Measurements from ENCODE around the gene KIF3A. TPM values are rescaled to one million over a fixed set of nuclear protein-coding genes. Genes with fewer than 3 reads are reported as not detected.

The KIF3A gene
- total RNA-seq, 1 donor from 2014 or later = 95.8 TPM

DNA sequence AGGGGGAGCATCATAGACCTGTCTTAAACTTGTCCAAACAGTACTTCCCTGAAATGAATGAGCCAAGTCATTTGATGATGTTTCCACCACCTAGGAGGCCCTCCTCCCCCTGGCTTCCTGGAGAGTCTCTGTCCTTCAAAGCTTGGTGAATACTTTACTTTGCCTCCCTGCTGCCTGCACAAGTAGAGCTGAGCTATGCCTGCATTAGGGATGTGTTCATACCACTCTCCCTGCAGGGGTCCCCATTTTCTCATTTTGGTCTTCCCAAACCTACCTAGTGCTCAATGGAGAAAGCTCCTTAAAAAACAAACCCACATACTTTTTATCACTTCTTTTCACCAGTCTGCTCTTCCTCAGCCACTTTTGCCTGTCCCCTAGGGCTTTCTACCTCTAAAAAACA lies 17.6 kb upstream of the KIF3A start:
- DNase-seq (ENCODE audit: low spot score in 2 of 2) (no peak), FAIRE-seq (no peak)

DNA sequence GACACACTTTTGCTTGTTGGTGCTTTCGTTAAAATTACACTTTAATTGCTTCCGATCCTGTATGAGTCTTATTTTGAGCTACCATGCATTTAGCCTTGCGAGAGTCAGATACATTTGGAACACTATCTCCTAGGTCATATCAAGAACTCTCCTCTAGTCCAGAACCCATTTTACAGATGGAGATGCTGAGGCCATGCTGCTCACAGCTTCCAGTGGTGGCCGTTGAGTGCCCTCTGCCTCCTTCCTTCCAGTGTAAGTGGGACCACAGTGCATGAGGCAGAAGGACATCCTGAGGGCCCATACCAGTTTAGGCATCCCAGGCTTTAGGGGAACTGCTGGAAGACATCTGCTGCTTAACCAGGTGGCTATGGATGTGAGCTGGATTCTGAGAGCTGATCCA lies 16.8 kb upstream of the KIF3A start:
- FAIRE-seq (no peak), DNase-seq (ENCODE audit: low spot score in 2 of 2) (no peak)

DNA sequence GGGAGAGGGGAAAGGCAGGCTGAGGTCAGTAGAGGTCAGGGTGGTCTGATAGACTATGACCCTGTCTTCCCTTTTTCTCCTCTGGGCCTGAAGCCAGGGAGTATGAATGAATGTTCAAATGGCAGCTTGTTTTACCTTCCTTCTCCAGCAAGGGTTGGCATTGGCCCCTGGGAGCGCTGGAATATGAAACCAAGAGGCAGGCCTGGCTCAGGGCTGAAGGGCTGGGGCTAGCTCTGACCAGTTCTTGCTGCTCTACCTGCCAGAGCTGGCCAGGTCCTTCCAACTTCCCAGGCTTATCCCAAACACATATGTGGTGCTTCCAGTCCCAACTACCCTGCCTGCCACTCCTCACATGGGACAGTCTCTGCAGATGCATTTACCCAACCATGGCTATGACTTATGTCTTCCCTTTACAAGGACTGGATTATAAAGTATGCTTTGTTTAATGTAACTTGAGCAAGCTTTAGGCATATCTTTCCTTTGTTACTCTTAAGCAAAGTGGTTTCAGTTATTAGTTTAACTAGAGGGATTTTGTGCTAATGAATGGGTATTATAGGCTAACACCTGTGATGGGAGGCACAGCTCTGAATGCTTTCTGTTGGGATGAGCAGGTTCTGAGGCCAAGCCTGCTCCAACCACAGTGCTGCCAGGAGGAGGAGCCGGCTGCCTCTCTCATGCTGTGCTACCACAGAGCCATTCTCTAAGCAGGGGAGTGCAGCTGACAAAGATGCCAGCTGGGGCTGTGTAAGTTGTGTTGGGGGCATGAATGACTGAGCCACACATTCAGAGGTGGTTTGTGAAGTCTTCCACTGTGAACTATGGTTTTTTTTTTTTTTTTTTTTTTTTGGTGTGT lies 16.0 kb upstream of the KIF3A start:
- FAIRE-seq (no peak), DNase-seq (ENCODE audit: low spot score in 2 of 2) (peak in 1 of 2 donors; percentile 71)

DNA sequence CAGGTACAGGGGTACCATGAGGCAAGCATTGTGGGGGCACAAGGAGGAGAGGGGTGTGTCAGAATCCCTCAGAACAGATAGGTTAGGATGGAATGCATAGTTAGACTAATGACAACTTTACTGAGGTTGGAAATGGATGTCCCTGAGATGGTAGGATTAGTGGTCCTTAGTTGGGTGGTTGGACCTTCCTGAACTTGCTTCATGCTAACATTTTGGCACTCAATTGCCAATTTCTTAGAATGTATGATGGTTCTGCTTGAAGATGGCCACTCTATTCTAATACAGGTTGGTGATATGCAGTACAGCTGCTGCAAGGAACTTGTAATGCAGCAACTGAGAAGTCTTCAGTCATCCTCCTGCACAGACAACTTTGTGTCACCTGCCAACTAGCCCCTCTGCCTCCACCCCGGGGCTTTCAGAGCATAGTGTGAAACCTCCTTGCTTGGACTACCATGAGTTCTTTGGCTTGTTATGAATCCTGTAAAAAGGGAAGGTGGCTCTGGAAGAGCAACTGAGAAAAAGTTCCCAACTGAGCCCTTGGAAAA lies 15.3 kb upstream of the KIF3A start:
- FAIRE-seq (no peak), DNase-seq (ENCODE audit: low spot score in 2 of 2) (peak in 1 of 2 donors; percentile 2)

DNA sequence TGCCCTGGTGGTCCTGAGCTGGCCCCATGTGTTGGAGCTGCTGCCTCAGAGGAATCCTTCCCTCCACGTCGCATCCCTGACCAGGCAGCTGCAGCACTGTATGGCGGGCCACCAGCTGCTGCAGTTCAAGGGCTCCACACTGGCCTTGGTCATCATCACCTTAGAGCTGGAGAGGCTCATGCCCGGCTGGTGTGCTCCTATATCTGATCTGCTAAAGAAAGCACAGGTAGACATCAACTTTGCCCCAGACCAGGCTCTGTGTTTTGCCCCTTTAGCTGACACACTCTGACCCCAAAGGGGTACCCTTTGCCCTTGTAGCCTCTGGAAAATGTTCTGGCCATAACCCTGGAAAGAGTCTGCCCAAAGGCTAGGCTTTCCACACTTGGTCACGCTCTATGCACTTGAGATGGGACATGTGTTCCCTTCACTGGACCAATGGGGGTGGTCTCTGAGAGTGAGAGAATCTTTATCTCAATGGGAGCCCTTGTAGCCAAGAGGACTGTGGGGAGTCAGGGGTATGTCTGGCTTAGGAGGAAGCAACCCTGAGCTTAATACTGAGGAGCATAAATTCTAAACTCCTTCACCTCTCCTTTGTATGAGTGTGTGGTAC lies 14.7 kb upstream of the KIF3A start:
- FAIRE-seq (no peak), DNase-seq (ENCODE audit: low spot score in 2 of 2) (peak in 1 of 2 donors; percentile 2)

DNA sequence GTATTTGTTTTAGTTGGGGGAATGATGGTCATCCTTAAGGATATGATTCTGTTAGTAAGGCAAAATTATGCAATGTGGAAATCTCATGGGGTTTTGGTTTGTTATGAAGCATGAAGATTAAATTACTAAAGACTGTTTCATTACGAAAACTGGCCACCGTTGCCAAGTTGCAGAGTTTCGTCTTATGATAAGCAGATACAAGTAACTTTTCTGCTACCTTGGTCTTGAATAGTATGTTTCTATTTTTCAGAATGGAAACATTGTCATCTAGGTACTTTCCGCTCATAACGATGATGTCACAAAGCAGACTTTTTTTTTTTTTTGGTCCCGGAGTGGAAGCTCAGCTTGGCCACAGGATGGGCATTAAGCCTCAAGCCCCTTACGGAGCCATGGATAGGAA lies 14.1 kb upstream of the KIF3A start:
- FAIRE-seq = no peak
- no peak for DNase-seq (ENCODE audit: low spot score in 2 of 2)

DNA sequence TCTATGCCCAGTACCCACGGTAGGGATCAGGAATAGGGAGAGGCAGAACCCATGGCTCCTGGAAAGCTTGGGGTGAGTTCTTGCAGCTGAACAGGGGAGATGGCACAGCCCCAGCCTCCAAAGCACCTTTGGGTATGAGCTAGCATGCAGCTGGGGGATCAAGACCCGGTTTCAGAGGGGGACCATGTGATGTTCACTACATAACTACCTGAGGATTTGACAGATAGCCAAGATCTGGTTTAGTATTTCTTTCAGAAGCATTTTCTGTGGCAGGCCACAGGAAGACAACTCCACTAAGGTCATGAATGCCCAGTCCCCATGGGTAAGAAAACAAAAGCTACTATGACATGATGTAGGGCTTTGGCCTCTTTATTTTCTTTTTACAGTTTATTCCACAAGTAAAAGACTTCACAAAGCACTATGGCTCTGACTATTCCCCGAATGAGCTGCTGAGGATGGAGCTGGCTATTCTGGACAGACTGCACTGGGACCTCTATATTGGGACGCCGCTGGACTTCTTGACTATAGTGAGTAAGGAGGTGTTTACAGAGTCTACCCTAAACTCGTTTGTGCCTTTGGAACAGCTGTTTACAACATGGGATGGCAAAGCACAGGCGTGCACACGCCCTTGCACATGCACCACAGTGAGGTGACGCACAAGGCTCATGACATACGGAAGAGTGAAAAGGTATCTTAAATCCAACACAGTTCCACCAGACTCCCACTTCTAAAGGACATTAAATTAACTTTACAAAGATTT lies 13.3 kb upstream of the KIF3A start:
- peak in 1 of 2 donors; percentile 3 for DNase-seq (ENCODE audit: low spot score in 2 of 2)
- no peak for FAIRE-seq

DNA sequence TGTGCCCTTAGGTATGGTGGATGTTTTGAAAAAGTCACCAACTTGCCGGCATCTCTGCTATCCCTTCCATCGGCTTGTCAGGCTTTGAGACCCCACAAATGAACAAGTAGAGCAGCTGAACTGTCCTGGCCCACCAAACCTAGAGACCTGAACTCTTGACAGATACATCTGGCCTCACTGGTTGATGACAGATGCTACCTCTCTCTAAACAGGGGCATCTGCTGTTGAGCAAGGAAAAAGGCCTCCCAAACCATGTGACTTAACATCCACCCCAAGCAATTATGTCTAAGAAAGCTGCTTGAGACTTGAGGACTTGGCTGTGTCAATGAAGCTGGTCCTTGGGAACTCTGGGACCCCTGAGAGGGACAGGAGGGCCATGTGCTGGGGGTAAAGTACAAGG lies 12.2 kb upstream of the KIF3A start:
- peak in 1 of 2 donors; percentile 8 for DNase-seq (ENCODE audit: low spot score in 2 of 2)
- FAIRE-seq = no peak

DNA sequence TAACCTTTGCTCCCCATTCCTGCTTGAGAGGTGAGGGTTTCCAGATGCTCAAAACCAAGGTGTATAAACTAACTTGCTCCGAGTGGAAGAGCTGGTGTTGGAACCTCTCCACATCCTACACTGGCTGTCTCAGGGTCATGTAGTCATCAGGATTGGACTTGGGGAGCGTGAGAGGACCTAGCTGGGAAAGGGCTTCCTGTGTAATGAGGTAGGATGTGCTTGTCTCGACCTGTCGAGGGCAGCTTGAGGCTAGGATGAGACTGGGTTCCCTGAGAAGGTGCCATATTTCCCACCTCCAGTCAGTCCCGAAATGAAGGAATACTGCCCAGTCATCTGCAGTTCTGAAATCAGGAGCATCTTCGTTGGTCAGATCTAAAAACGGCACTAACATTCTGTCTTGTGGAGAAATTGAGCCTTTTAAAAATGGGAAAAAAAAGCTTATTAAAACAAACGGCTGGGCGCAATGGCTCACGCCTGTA lies 11.2 kb upstream of the KIF3A start:
- FAIRE-seq (no peak), DNase-seq (ENCODE audit: low spot score in 2 of 2) (peak in 1 of 2 donors; percentile 7)

DNA sequence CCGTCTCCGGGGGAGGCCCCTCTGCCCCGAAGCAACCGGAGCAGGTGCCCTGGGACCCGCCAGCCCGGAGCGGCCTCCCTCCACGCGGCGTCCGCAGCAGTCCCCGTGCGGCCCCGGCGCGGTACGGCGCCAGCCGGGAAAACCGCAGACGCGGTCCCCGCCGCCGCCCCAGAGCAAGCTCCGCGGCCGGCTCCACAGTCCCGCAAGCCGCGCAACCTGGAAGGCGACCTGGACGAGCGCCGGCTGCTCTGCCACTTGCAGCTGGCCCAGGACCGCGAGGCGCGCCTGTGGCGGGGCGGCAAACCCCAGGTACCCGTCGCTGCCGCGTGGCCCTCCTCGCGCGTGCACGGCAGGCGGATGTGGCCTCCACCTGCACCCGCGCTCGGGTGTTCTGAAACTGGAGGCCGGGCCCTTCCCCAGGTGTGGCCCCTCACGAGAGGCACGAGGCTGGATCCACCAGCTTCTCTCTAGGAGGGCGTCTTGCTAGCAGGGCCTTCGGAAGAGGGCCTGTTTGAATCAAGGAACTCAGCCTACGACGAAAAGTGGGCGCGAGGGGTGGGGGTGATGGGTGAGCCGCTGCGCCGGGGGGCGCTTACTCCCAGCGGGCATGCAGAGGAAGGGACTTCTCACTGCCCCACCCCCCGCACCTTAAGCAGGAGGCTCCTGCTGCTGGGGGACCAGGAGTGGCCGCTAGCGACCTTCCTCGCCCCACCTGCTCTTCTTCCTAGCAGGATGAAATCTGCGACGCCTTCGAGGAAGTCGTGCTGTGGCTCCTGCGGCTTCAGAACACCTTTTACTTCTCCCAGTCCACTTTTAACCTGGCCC lies 10.5 kb upstream of the KIF3A start:
- no peak for DNase-seq (ENCODE audit: low spot score in 2 of 2)
- FAIRE-seq = no peak

DNA sequence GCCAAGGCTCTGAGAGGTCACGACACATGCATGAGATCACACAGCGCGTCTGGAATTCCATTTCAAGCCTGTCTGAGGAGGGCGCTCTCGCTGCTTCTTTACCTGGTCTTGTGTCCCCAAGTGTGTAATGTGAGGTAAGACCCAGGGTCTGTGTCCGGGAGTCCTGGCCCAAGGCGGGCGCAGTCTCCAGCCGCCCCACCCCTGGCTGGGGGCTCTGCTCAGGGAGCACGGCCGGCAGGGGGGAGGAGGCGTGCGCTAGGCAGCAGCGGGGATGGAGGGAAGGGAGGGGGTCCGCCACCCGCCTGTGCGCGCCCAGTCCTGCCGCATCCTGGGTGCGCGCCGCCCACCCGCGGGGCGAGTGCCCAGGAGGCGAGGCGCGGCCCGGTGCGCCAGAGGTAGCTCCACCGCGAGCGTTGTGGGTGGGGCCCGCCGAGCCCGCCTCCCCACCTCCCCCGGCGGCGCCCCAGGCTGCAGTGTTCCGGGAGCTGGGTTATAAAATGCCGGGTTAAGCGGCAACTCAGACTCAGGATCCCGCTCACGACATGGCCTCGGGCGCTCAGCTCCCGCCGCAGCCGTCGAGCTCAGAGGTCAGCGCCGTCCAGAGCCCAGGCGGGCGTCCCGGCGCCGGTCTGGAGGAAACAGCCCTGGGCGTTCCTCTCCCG lies 9.7 kb upstream of the KIF3A start, which contains the start of gene CCNI2:
CCNI2 (plus strand) TSS at position 473 of the 662 bp plus-strand sequence; CDS start at position 543, 70 bp downstream.
- FAIRE-seq (no peak), DNase-seq (ENCODE audit: low spot score in 2 of 2) (no peak)

DNA sequence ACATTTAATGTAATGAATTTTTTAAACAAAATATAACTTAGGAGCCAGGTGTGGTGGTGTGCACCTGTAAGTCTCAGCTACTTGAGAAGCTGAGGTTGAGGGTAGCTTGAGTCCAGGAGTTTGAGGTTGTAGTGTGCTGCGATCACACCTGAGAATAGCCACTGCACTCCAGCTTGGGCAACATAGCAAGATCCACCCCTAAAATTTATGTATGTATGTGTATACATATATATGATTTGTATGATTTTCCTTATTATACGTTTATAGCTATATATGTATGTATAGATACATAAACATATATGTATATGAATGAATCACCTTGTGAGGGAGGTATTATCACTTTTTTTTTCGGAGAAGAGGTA lies 9.2 kb upstream of the KIF3A start:
- no peak for FAIRE-seq

DNA sequence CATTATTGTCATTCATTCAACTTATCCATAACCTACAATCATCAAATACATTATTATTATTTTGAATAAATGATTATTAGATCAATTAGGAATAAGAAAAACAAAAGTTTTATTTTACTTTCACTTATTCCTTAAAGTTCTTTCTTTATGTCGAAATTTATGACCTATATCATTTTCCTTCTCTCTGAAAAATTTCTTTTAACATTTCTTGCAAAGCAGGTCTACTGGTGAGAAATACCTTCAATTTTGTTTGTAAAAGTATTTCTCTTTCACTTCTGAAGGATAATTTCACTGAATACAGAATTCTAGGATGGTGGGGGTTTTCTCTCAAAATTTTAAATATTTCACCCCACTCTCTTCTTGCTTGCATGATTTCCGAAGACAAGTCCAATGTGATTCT lies 7.3 kb upstream of the KIF3A start:
- FAIRE-seq (no peak), DNase-seq (ENCODE audit: low spot score in 2 of 2) (no peak)

More for the DNA sequence above, 9.2 kb upstream of the KIF3A start:
- DNase-seq (ENCODE audit: low spot score in 2 of 2) = no peak

DNA sequence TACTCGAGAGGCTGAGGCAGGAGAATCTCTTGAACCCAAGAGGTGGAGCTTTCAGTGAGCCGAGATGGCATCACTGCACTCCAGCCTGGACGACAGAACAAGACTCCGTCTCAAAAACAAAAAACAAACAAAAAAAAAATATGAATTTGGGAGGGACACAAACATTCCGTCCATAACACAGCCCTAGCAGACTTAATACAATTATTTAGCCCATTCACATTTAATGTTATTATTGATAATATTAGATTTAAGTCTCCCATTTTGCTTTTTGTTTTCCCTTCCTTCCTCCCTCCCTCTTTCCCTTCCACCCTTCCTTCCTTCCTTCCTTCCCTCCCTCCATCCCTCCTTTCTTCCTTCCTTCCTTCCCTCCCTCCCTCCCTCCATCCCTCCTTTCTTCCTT lies 5.3 kb upstream of the KIF3A start:
- DNase-seq (ENCODE audit: low spot score in 2 of 2) (no peak), FAIRE-seq (no peak)

DNA sequence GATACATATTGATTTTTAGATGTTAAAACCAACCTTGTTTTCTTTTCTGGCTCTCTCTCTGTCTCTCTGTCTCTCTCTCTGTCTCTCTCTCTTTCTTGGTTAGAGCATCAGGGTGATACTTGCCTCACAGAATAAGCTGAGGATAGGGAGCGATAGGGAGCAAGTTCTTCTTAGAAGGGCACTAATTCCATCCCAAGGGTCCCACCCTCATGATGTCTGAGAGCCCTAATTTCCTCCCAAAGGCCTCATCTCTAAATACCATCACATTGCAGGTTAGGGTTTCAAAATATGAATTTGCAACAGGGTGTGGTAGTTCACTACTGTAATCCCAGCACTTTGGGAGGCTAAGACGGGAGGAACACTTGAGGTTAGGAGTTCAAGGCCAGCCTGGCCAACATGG lies 4.8 kb upstream of the KIF3A start:
- DNase-seq (ENCODE audit: low spot score in 2 of 2) (no peak), FAIRE-seq (no peak)

DNA sequence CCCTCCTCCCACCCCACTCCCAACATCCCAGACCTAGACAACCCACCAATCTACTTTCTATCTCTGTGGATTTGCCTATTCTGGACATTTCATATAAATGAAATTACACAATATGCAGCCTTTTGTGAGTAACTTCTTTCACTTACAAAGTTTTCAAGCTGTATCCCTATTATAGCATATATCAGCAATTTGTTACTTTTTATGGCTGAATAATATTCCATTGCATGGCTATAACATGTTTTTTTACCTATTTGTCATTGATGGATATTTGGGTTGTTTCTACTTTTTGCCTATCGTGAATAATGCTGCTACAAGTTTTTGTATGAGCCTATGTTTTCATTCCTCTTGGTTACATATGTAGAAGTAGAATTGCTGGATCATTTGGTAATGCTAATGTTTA lies 1.9 kb upstream of the KIF3A start:
- FAIRE-seq = no peak
- no peak for DNase-seq (ENCODE audit: low spot score in 2 of 2)

DNA sequence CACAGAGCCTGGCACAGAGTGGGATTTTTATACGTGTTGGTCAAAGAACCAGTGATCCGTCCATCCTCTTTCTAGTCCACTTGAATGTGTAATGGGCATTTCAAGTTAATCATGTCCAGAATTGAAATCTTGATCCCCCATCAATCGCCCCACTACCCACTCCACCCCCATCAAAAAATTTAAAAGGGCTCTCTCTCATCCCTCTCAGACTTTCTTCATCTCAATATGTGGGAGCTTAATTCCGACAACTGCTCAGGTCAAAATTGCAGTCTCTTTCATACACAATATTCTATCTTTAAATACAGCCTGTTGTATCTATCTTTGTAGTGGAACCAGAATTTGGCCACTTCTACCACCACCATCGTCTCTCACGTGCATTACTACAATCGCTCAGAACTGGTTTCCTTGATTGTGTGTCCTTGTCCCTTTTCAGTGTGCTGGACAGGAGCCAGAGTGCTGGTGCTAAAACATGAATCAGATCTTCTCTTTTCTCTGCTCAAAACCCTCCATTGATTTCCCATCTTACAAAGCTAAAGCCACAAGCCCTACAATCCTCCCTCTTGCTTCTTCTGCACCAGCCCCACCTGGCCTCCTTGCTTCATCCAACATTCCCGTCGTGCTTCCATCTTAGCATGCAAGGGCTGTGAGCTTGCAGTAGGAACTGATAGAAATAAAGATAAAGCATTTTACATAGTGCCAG lies 786 bp upstream of the KIF3A start:
- FAIRE-seq = no peak

DNA sequence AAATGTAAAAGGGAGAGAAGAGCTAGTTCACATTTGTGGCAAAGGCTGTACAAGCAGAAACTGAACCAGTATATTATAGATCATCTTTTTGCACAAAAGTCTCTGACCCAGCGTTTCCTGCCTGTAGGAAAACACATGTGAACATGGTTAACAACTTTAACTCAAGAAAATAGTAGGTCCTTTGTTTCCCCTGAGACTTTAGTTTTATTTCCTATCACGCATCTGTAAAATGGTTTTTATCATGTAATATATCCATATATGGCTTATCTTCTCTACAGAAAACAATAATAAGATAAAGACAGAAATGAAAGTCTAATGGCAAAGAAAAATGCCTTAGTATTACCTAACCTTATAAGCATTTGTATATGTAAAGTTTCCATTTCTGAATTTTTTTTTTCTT lies 2.7 kb downstream of the KIF3A start:
- DNase-seq (ENCODE audit: low spot score in 2 of 2) = no peak
- FAIRE-seq = no peak

More for the DNA sequence above, 786 bp upstream of the KIF3A start:
- DNase-seq (ENCODE audit: low spot score in 2 of 2) = no peak

All from frontal cortex (tissue), 4 donors.